RKO (cell line): Measurements from ENCODE around the gene PPIL4.
"Not testable (repeated sequence)": the region's sequence is repeated elsewhere in the genome, so short reads cannot be mapped to it uniquely, and the experiment has no call there.

ENCODE experiments used
- DNase-seq: peaks from one replicate; pipeline ENCODE4 v3.0.0-alpha.2; 2016; ENCODE audit warnings: low spot score

Gene PPIL4

DNA sequence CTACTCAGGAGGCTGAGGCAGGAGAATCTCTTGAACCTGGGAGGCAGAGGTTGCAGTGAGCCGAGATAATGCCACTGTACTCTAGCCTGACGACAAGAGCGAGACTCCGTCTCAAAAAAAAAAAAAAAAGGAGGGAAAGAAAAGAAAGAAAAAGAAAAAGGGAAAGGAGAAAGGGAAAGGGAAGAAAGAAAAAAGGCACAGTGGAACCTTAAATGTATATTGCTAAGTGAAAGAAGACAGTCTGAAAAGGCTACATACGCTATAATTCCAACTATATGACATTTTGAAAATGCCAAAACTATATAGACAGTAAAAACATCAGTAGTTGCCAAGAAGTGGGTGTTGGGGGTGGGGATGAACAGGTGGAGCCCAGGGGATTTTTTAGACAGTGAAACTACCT, 16.2 kb downstream of the PPIL4 start:
- DNase-seq: no peak

DNA sequence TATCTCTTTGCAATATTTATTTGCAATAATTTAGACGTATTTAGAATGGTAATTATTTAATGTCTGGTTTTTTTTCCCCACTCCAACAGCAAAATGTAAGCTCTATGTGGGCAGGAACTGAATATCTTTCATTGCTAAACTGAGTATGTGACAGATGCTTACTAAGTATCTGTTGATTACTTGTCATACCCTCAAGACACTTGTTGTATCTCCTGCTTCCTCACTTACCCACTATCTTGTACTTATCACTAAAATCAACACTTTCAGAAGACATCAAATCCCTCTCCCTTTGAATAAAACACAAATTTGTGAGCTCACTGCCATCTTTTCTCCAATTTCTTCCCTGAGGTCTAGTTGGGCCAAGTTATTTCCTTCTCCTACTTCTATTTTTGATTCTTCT, 30.3 kb downstream of the PPIL4 start:
- DNase-seq: no peak

DNA sequence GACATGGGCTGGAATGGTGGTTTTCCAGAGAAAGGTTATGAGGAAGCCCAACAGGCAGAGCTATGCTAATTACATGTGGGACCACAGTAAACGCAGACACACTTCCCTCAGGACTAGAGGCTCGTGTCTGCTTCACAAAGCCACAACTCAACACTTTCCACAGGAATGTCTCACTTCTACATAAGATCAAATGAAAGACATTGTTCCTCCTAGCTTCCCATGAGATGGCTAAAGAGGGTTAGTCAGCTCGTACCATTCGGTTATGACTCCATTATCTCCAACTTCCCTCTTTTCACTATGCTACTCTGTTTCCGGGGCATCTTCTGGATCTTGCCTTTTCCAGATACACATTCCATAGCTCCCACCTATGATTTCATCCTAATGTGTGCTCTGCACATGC, 31.9 kb downstream of the PPIL4 start:
- no peak for DNase-seq

DNA sequence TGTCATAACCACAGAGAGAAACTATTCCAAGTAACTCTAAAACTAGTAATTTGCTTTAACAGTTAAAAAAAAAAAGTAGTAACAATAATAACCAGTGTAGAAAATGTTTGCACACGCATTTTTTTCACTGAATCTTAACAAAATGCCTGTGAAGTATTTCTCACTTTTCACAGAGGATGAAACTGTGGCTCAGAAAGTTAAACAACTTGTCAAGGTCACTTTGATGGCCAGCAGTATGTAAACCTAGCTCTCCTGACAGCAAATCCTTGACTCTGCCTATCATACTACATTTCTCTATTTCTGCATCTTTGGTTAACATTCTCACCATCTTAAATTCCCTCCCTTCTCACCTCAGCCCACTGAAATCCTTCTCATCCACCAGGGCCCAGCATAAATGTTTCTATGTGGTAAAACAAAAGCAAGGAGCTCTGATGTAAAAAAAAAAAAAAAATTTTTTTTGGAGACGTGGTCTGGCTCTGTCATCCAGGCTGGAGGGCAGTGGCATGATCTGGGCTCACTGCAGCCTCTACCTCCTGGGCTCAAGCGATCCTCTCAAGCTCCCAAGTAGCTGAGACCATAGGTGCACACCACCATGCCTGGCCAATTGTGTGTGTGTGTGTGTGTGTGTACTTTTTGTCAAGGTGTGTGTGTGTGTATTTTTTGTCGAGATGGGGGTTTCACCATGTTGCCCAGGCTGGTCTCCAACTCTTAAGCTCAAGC, 34.9 kb downstream of the PPIL4 start:
- no peak for DNase-seq

DNA sequence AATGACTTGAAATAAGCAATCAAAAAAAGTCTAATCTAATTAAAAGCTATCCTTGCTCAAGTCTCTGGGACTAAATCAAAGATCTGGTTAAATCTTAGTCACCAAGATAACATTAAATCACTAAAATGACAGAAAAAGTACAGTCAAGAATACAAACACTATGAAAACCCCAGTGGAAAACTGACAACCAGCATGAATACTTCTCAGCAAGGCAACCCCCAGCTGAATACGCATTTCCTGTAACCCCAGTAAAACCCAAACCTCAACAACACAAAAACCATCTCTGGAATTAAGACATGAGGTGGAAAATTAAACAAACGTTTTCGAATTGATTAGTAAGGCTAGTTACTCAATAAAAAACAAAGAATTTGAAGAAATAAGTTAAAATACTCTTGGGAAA, 37.4 kb downstream of the PPIL4 start:
- DNase-seq: no peak

DNA sequence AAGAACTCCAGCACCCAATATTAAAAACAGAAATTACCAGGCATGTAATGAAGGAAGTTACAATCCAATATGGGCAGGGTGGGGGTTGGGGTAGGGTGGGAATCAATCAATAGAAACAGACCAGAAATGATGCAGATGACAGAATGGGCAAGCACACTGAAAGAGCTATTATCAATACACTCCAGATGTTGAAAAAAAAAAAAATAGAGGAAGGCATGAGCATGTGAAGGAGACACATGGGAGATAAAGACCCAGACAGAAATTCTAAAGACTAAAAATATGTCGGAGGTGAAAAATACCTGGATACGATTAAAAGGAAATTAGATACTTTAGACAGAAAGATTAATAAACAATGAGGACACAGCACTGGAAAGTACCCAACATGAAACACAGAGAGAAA, 42.0 kb downstream of the PPIL4 start:
- no peak for DNase-seq

DNA sequence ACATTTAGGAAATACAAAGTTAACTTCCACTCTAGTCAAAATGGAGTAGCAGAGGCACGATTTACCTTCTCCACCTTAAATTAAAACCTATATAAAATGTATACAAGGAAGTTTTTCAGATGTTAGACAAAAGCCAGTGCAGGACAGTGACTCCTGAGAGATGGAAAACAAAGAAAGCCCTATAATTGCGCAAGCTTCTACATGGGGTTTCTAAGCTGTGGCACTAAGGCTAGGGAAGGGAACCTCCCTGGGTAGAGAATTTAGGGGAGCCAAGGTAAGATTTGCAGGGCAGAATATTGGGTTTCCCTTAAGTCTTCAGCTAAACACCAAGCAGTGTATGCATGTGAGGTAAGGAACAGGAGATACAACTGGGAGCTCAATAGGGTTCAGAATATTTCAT, 42.6 kb downstream of the PPIL4 start:
- DNase-seq: no peak

DNA sequence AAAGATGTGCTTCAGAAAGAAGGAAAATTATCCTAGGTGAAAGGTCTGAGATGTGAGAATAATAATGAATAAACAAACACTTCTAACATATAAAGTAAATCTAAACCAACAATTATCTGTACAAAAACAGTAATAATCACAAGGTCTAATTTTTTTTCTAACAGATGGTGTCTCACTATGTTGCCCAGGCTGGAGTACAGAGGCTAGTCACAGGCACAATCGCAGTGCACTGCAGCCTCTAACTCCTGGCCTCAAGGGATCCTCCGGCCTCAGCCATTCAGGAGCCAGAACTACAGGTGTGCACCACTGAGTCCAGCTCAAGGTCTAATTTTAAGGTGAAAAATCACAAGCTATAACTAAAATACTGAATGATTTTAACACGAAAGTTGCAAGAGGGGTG, 44.1 kb downstream of the PPIL4 start:
- DNase-seq: no peak

DNA sequence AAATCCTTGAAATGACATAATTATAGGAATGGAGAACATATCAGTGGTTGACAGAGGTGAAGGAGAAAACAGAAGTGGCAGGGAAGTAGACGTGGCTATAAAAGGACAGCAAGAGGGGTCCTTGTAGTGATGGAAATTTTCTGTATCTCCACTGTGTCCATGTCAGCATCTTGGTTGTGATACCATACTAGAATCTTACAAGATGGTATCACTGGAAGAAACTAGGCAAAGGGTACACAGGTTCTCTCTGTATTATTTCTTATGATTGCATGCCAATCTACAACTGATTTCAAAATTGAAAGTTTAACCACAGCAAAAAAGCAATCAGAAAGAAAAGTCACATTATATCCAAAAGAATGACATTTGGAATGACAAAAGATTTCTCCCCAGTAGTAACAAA, 44.6 kb downstream of the PPIL4 start:
- DNase-seq: no peak

DNA sequence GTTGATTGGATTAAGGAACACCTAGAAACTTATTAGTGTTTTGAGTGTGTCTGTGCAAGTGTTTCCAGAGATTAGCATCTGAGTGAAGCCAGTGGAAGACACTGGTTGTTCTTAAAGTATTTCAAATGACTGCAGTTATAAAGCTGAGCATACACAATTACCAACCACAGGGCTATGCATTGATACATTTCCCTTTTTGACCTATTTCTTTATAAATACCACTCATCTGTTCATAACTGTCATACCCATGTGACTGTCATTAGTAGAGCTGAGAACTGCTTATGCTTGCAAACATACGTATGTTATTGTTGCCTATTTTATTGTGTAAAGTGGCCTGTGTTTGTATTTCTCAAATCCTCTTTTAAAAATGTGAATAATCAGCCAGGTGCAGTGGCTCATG, 45.7 kb downstream of the PPIL4 start:
- DNase-seq: no peak

DNA sequence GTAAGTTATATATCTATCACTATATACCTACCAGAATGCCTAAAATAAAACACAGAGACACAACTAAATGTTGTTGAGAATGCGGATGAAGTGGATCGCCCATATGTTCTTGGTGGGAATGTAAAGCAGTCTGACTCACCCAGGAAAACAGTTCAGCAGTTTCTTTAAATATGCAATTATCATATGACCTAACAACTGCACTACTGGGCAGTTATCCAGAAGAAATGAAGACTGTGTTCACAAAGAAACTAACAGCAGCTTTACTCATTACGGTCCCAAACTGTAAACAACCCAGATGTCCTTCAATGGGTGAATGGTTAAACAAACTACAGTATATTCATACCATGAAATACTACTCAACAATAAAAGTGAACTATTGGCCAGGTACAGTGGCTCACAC, 46.8 kb downstream of the PPIL4 start:
- peak; percentile 46 for DNase-seq

DNA sequence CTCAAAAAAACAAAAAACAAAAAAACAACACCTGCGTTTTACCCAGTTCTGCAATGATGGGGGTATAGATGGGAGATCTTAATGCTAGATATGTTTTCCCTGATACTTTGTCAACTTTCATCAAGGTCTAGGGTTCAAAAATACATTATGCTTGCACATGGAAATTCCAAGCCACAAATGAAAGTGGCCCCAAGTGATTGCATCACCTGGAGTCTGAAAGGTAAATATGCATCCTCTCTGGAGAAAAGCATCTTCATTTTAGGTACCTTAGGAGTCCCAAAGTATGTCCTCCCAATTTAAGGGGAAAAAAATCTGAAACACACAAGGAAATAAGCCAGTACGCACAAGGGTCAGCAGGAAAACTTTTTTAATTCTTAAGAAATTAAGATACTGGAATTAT, 48.5 kb downstream of the PPIL4 start:
- DNase-seq: no peak

DNA sequence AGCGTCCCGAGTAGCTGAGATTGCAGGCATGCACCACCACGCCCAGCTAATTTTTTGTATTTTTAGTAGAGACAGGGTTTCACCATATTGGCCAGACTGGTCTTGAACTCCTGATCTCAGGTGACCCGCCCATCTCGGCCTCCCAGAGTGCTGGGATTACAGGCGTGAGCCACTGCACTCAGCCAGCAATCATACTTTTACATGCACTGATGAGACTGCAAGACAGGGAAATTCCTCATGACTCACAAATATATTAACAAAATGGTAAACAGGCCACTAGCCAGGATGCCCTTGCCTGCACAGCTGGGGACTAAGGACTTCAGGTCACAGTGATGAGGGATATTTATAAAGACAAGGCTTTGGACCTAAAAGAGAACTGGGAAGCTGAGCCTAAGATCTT, 49.2 kb downstream of the PPIL4 start:
- not testable (repeated sequence) for DNase-seq

DNA sequence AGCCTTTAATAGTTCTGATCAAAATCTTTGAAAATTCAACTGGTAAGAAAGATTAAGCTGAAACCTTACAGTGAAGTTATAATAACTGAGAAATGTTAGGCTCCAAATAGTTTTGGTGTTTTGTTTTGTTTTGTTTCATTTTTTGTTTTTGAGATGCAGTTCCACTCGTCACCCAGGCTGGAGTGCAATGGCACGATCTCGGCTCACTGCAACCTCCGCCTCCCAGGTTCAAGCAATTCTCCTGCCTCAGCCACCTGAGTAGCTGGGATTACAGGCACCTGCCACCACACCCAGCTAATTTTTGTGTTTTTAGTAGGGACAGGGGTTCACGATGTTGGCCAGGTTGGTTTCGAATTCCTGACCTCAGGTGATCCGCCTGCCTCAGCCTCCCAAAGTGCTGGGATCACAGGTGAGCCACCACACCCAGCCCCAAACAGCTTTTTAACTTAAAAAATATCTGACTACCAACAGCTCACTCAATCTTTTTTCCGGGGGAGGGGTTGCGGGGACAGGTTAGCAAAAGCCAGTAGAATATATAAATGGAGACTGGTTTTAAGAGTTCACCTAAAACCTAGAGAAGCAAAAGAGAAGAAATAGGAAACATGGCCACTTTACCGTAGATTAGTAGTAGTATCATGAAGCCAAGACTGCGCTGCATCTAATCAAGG, 50.4 kb downstream of the PPIL4 start:
- not testable (repeated sequence) for DNase-seq

DNA sequence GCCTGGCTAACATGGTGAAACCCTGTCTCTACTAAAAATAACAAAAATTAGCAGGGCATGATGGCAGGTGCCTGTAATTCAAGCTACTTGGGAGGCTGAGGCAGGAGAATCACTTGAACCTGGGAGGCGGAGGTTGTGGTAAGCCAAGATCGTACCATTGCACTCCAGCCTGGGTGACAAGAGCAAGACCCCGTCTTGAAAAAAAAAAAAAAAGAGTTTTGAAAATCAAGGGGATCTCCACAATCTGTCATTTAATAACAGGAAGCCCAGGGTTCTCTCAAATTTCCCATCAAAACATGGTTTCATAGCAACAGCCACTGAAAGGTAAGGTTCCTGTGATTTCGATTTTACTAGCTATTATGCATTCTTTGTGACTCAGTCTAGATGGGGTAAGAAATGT, 51.0 kb downstream of the PPIL4 start:
- DNase-seq: not testable (repeated sequence)

DNA sequence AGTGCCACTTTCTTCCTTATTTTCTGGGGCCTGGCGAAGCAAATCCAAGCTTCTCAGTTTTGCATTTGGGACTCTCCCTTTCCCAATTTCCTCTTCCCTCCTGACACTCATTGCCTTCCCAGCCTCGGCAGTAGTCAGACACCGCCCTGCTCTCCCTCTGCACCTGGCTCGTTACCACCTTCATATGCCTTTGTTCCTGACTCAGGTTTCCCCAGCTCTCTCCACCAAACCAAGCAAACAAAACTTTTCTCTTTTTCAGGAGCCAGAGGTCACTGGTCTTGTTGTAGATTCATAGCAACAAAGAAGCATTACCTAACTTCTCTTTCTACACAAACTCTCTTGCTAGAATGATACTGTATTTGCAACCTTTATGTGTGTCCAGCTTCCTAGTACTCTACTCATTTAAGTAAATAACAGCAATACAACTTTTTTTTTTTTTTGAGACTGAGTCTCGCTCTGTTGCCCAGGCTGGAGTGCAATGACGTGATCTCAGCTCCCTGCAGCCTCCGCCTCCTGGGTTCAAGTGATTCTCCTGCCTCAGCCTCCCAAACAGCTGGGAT, 52.0 kb downstream of the PPIL4 start:
- no peak for DNase-seq

DNA sequence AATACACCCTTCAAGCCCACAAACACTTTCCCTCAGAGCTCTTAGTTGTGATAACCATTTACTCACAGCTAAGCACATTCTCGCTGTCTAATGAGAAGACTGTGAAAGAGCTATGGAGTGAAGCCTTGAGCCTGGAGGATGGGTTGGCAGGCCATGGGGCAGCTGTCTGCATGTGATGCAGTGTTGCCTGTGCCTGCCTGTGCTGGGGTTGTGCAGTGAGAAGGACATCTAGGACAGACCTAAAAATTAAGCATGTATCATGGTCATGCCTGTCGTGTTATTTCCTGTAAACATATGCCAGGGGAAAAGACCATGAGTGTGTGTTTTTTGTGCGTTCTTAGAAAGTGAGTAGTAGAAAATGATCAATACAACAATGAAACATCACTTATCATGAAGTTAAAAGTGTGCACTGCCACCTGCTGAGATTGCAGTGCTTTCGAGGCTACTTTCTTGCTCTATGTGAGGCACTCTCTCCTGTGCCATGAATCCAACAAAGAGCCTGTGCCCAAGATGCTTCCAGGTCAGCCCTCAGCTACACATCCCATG, 53.0 kb downstream of the PPIL4 start:
- DNase-seq: no peak

DNA sequence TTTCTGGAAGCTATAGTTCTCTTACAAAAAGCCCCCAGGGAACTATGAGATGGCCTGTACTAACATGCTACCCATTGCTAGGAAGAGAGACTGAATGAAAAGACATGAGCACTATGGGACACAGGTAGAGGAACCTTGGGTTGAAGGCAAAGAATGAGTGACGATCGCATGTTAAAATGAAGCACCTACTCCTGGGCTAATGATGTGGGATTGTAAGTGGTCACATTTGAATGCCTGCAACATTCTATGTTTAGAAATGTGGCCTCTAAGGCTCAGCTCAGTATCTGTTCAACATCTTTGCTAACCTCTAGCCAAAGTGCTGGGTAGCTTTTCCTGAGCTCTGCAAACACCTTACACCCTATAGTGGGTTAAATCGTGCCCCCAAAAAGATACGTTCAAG, 55.9 kb downstream of the PPIL4 start:
- no peak for DNase-seq

DNA sequence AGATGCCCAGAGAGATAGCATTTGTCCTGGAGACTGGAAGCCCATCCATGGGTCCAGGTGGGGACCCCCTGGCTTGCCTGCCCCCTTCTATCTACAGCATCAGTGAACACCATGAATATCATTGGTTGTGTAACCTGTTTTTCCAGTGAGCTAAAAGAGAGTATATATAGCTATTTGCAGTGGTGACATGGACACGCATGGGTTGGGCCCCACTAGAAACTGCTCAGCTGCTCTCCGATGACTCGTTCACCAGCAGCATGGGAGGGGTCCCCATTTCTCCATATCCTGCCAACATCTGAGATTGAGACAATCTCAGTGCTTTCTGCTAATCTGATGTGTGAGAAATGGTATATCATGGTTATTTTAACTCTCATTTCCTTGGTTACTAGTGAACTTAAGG, 57.0 kb downstream of the PPIL4 start:
- DNase-seq: no peak

DNA sequence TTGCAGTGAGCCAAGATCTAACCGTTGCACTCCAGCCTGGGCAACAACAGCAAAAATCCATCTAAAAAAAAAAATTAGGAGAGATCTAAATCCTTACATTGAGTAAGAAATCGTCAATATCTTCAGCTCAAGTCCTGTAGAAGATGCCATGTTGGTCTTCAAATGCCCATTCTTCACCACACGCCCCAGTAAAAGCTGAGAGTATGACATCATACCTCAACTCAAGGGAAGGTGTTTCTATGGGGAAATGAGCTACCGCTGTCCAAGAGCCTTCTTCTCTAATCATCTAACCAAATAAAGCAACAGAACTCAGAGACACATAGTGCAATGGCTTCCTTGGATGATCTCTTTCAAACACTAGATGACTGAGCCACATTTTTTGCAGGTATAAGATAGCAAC, 58.5 kb downstream of the PPIL4 start:
- DNase-seq: no peak

DNA sequence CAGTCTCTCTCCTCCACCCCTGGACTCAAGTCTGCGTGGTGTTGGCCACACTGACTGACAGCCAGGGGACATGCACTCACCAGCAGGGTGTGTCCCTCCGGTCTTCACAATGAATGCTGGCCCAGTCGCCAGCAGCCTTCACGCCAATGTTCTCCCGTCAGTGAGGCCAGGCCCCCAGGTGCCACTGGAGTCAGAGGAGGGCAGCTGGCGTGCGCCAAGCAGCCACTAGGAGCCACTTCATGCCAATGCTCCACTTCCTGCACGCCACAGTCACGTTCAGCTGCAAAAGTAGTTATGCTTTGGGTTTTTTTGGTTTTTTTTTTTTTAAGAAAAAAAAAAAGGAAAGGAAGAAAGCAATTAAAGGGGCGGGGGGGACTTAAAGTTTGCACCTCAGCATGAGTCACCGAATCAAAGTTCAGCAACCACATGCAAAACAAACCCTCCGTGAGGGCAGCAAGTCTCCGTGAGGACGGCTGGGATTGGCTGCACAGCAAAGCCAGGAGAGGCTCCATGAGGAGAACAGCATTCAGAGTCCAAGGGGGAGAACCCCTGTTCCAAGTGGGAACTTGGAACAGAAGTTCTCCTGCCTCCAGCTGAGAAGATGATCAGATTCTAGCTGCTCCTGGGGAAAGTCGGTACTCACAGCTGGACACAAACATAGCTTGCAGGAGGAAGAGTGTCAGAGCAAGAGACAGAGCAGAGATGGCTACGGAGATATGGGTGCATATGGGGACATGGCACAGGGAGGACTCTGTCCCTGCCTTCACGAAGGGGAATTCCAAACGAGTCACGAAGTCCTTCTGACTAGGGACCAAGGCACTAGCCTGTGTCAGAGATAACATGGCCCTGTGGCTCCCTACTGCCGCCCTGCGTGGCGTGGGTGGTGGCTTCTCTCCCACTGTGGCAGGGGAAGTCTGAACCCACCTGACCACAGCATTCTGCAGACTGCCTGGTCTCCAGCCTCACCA, 60.8 kb downstream of the PPIL4 start, which contains the start of gene ZC3H12D:
Gene ZC3H12D, minus strand, starts transcription at position 282 of the 968 bp plus-strand sequence. CDS start 10,471 bp downstream, outside the sequence.
- DNase-seq: peak; percentile 20
